Smooth muscle cell (in vitro differentiated cells): ENCODE results near the gene CDH23. TPM values are rescaled to one million over a fixed set of nuclear protein-coding genes. Genes with fewer than 3 reads are reported as not detected.

Source experiments
- DNase-seq: peaks from one replicate; lab custom pipeline; 2025; ENCODE audit not compliant: unreplicated experiment; lab: John Stamatoyannopoulos, UW
- H2AFZ ChIP-seq: fragments of 200-600 bp; sonication (generic); 2 replicates; pipeline ENCODE4 v1.6.0; 2016; ENCODE audit warnings: antibody characterized with exemption, low read depth, mild to moderate bottlenecking
- H3F3A ChIP-seq: fragments of 200-600 bp; sonication (generic); 2 replicates; pipeline ENCODE4 v1.6.0; 2017; ENCODE audit warnings: antibody characterized with exemption, low read depth
- H3K27ac ChIP-seq: fragments of 200-600 bp; sonication (generic); 2 replicates; pipeline ENCODE4 v1.5.1; 2016; ENCODE audit warnings: low read depth, mild to moderate bottlenecking
- H3K27me3 ChIP-seq: fragments of 200-600 bp; sonication (generic); 2 replicates; pipeline ENCODE4 v1.6.1; 2016; ENCODE audit warnings: low read depth, mild to moderate bottlenecking
- H3K36me3 ChIP-seq: fragments of 200-600 bp; sonication (generic); 2 replicates; pipeline ENCODE4 v1.5.1; 2016; ENCODE audit warnings: low read depth
- H3K4me1 ChIP-seq: fragments of 200-600 bp; sonication (generic); 2 replicates; pipeline ENCODE4 v1.5.1; 2016; ENCODE audit warnings: low read depth
- H3K4me2 ChIP-seq: fragments of 200-600 bp; sonication (generic); 2 replicates; pipeline ENCODE4 v1.6.0; 2016; ENCODE audit warnings: mild to moderate bottlenecking
- H3K4me3 ChIP-seq: fragments of 200-600 bp; sonication (generic); 2 replicates; pipeline ENCODE4 v1.5.1; 2016; ENCODE audit warnings: mild to moderate bottlenecking
- H3K79me2 ChIP-seq: fragments of 200-600 bp; sonication (generic); 2 replicates; pipeline ENCODE4 v1.6.0; 2016; ENCODE audit warnings: low read depth, mild to moderate bottlenecking
- H3K9ac ChIP-seq: fragments of 200-600 bp; sonication (generic); 2 replicates; pipeline ENCODE4 v1.6.0; 2016; ENCODE audit warnings: low read depth
- H3K9me3 ChIP-seq: fragments of 200-600 bp; sonication (generic); replicated peaks from 2 replicates; pipeline ENCODE4 v1.5.1; 2016; ENCODE audit warnings: low read depth
- H4K20me1 ChIP-seq: fragments of 200-600 bp; sonication (generic); 2 replicates; pipeline ENCODE4 v1.6.0; 2016; ENCODE audit warnings: low read depth
- CTCF ChIP-seq: fragments of 200-600 bp; sonication (generic); IDR thresholded peaks from 2 replicates; pipeline ENCODE4 v1.5.1; 2017; ENCODE audit warnings: borderline replicate concordance, mild to moderate bottlenecking, antibody characterized with exemption; ENCODE audit not compliant: insufficient read depth, poor library complexity, severe bottlenecking
- WGBS: methylation state at CpG from one replicate; pipeline ENCODE4 v1.1.7; 2016; ENCODE audit warnings: low lambda C conversion rate; 5-methylcytosine and 5-hydroxymethylcytosine counted together
- polyA plus RNA-seq: library from polyadenylated mRNA; unstranded; fragments of >200 nt; fragmentation: Nextera tagmentation; extraction: Ambion mirVana; gene quantifications from 2 replicates; pipeline ENCODE4 v1.2.1, GENCODE V29; 2016
- total RNA-seq: library from RNA; depleted of rRNA; stranded (reverse); fragments of >200 nt; gene quantifications from 2 replicates; pipeline ENCODE4 v1.2.3, GENCODE V29; 2014

The CDH23 gene
- total and polyA plus RNA-seq, 2 experiments from 2014 or later = 0.99 to 2.5 TPM

- no peak overlapping the region for H3K4me2 ChIP-seq
- H3K79me2 ChIP-seq = no peaks in the 10 kb centered on the region
- H3F3A ChIP-seq = no peaks in the 10 kb centered on the region
- H3K36me3 ChIP-seq = no peaks in the 10 kb centered on the region
- DNase-seq = no peak
- no peak overlapping the region for H3K9ac ChIP-seq
- no peaks in the 10 kb centered on the region for H3K9me3 ChIP-seq
- H4K20me1 ChIP-seq = no peaks in the 10 kb centered on the region
- H3K27me3 ChIP-seq = no peaks in the 10 kb centered on the region
- 80% methylated on average over 18 of the region's 21 CpGs for WGBS
- TF ChIP-seq CTCF = no peak
- no peaks in the 10 kb centered on the region for H3K4me1 ChIP-seq
- no peak overlapping the region for H3K27ac ChIP-seq
- H3K4me3 ChIP-seq = no peak overlapping the region
- no peak overlapping the region for H2AFZ ChIP-seq
These were observed 186.1 kb downstream of the CDH23 start for GRCh38 chr10:71582506-71583475.

GRCh38 chr10:71584461-71584860, 187.7 kb downstream of the CDH23 start:
- H2AFZ ChIP-seq = no peak overlapping the region
- peak overlapping the region; percentile 78 for H3K27ac ChIP-seq
- no peak for TF ChIP-seq CTCF
- DNase-seq = no peak
- H3K4me1 ChIP-seq = no peaks in the 10 kb centered on the region
- H3K36me3 ChIP-seq = no peaks in the 10 kb centered on the region
- H3K9me3 ChIP-seq = no peaks in the 10 kb centered on the region
- H3K27me3 ChIP-seq = no peaks in the 10 kb centered on the region
- no peaks in the 10 kb centered on the region for H4K20me1 ChIP-seq
- H3F3A ChIP-seq = no peaks in the 10 kb centered on the region
- H3K4me3 ChIP-seq = no peak overlapping the region
- H3K9ac ChIP-seq = no peak overlapping the region
- H3K79me2 ChIP-seq = no peaks in the 10 kb centered on the region
- 38% methylated on average over 5 of the region's 5 CpGs for WGBS
- H3K4me2 ChIP-seq = peak overlapping the region; percentile 8

GRCh38 chr10:71584902-71585563, 188.3 kb downstream of the CDH23 start:
- Histone ChIP-seq H3F3A (no peaks in the 10 kb centered on the region), H2AFZ (no peak overlapping the region), H3K4me2 (peak overlapping the region; percentile 8), H3K36me3 (no peaks in the 10 kb centered on the region), H3K27me3 (no peaks in the 10 kb centered on the region), H3K9me3 (no peaks in the 10 kb centered on the region), H3K27ac (peak overlapping the region; percentile 78), H3K9ac (peak overlapping the region; percentile 43), H3K4me3 (no peak overlapping the region), H3K79me2 (no peaks in the 10 kb centered on the region), H4K20me1 (no peaks in the 10 kb centered on the region), H3K4me1 (no peaks in the 10 kb centered on the region)
- TF ChIP-seq CTCF = no peak
- WGBS = 55% methylated on average over 10 of the region's 10 CpGs
- no peak for DNase-seq
